Adipose tissue (tissue), 3 donors: ENCODE results near the gene GTSE1. TPM values are rescaled to one million over a fixed set of nuclear protein-coding genes. Genes with fewer than 3 reads are reported as not detected.
"Not testable (repeated sequence)": the region's sequence is repeated elsewhere in the genome, so short reads cannot be mapped to it uniquely, and the experiment has no call there.

Source experiments
- H3K27ac ChIP-seq: one replicate; pipeline ENCODE4 v1.5.1; 2013; ENCODE audit warnings: low read depth, low read length
- WGBS, 3 donors: extraction: QIAGEN DNeasy Blood & Tissue Kit; methylation state at CpG; one replicate each; pipeline ENCODE4 v1.1.7; 2013; 5-methylcytosine and 5-hydroxymethylcytosine counted together
- polyA plus RNA-seq, 3 donors: library from polyadenylated mRNA; stranded (reverse); fragments of 200-250 nt; gene quantifications; one replicate each; pipeline ENCODE4 v1.2.3, GENCODE V29; 2013
- donor health status: healthy with polysubstance abuse.
- donor health status: Bipolar disorder and iron deficiency.
- donor health status: healthy.

The GTSE1 gene
- polyA plus RNA-seq, 3 donors: 0.13 to 0.49 (median 0.34) TPM

DNA sequence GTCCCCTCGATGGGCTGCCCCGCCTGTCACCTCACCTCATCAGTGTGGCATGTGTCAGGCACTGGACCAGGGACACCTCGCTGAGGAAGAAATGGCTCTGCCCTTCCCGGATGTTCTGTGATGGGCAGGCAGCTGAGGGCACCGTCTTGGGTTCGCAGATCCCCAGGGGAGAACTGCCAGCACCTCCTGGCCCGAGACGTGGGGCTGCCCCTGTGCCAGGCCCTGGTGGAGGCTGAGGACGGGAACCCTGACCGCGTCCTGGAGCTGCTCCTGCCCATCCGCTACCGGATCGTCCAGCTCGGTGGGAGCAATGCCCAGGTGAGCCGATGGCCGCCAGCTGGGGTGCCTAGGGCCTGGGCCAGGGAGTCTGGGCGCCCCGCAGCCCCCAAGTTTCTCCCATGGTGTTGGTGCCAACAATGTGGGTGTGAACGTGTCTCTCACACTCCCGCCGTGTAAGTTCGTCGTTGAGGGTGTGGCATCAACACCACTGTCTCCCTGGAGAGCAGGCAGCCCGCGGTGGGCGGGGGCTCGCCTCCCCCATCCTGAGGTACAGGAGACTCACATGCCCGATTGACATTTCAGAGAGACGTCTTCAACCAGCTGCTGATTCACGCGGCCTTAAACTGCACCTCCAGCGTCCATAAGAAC is 7.3 kb upstream of the GTSE1 start:
- no peak overlapping the region for H3K27ac ChIP-seq

DNA sequence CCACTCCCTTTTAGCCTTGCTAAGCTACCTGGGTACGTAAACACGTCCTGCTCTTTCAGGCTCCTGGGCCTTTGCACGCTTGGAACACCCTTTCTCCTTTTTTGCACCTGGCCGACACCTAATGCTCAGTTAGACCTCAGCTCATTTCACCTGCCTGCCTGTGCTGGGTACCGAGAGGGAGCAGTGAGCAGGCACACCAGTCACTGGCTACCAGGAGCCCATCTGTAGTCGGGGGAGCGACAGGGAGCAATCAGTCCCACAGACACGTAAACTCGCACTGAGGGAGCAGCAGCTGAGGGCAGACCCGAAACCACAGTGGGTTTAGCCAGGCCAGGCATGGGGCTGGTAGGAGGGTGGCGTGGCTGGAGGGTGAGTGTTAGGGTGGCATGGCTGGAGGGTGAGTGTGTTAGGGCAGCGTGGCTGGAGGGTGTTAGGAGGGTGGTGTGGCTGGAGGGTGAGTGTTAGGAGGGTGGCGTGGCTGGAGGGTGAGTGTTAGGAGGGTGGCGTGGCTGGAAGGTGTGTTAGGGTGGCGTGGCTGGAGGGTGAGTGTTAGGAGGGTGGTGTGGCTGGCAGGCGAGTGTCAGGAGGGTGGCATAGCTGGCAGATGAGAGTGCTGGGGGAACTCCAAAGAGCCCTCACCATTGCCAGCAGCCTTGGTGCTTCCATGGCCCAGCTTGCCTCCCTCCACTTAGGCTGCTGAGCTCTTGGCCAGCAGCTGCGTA is 6.4 kb upstream of the GTSE1 start:
- no peak overlapping the region for H3K27ac ChIP-seq
- 93 to 94% (median 94%) methylated on average over 17 of the region's 17 CpGs for WGBS, 3 donors

More for the DNA sequence above, 7.3 kb upstream of the GTSE1 start:
- WGBS, 3 donors: 83 to 84% (median 84%) methylated on average over 33 of the region's 33 CpGs

DNA sequence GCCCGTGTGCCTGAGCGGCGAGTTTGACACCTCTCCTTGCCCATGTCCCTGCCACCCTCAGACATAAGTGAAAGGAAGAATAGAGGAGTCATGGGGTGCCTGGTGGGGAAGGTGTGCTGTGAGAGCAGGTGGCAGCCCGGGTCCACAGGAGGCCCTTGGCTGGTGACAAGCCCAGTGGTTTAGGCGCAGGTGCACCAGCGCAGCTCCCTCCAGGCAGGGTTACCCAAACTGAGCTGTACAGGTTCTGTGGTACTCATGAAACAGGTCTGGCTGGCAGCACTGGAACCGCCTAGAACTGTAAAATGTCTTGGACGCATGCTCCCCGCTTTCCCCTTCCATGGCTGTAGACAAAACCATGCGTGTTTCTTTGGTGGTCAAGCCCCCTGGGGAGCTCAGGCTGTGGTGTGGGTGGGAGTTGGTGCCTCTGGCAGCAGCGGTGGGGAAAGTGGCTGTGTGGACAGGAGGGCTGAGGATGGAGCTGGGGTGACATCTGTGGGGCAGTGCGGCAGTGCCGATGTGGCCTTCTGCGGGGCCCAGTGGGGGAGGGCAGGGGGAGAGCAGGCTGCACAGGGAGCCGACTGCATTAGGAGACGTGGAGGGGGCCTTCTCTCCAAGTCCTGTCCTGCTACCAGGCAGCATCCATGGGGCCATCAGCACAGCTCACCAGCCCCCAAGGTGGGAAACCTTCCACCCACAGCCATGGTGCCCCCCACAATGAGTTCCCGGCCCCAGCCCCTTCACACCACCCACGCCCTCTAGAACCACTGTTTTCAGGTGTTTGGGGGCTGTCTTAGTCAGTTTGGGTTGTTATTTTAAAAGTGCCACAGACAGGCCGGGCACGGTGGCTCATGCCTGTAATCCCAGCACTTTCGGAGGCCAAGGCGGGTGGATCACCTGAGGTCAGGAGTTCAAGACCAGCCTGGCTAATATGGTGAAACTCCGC is 5.6 kb upstream of the GTSE1 start:
- WGBS, 3 donors: 95 to 98% (median 96%) methylated on average over 22 to 23 of the region's 23 CpGs
- H3K27ac ChIP-seq: no peak overlapping the region

DNA sequence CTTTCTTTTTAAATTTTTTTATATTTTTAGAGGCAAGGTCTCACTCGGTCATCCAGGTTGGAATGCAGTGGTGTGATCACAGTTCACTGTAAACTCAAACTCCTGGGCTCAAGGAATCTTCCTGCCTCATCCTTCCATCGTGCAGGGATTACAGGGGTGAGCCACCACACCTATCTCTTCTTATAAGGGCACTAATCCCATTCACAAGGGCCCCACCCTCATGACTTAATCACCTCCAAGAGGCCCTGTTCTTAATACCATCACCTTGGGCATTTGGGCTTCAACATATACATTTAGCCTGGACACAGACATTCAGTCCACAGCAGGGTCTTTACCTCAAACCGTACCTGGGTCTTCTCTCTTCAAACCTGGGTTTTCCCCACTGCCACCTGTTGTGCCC is 4.5 kb upstream of the GTSE1 start:
- WGBS, 3 donors: 96 to 99% (median 97%) methylated on average over 3 of the region's 3 CpGs
- H3K27ac ChIP-seq: no peak overlapping the region

DNA sequence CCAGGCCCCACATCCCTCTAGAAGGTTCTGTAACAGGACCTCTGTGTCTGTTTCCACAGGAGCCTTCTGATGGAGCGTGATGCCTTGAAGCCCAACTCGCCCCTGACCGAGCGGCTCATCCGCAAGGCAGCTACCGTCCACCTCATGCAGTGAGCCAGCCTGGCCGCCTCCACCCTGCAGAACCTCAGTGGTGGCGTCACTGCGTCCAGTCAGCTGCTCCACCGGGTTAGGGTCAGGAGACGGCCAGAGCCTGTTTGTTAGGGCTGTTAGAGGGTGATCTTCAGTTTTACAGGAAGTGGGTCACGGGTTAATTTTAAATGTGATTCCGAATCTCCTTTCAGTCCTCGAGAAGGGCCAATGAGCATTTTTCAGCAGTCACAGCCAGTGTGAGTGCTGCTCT is 3.9 kb upstream of the GTSE1 start:
- WGBS, 3 donors: 84 to 93% (median 89%) methylated on average over 14 of the region's 14 CpGs
- H3K27ac ChIP-seq: no peak overlapping the region

DNA sequence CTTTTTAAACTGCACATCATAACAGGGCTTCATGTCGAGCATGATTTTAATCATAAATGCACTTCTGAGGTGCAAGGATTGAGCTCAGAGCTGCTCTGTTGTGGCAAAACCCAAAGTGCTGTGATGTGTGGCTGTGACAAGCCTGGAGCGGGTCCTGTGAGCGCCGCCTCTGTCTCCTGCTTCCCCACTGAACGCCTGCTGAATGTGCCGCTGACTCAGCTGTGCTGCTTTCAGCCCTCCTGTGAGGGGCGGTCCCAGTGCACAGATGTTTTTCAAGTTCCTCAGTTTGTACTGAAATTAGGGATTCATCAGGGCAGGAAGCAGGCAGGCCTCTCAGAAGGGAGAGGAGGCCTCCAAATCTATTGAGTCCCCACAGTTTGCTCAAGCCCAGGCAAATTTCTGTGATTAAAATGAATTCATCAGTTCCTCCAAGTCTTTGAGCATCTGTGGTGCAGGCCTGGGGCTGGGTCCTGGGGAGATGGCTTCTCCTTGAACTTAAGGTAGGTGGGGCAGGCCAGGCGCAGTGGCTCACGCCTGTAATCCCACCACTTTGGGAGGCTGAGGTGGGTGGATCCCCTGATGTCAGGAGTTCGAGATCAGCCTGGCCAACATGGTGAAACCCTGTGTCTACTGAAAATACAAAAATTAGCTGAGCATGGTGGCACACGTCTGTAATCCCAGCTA is 3.0 kb upstream of the GTSE1 start:
- H3K27ac ChIP-seq: no peak overlapping the region
- 63 to 89% (median 64%) methylated on average over 11 of the region's 11 CpGs for WGBS, 3 donors

DNA sequence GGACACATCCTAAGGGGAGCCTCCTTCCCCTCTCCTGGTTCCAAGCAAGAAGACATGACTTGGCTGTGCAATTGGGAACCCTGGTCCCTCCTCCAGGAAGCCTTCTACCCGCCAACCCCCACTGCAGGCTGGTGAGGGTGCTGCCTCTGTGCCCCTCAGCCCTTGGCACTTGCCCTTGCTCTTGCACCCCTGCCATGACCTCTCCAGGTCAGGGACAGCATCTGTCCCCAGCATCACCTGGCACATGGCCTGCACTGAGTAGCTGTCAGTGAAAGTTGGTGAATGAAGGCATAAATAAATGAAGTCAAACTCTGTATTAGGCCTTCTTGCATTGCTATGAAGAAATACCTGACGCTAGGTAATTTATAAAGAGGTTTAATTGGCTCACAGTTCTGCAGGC is 1.9 kb upstream of the GTSE1 start:
- no peak overlapping the region for H3K27ac ChIP-seq
- WGBS, 3 donors: 70 to 100% (median 79%) methylated on average over 2 of the region's 2 CpGs

DNA sequence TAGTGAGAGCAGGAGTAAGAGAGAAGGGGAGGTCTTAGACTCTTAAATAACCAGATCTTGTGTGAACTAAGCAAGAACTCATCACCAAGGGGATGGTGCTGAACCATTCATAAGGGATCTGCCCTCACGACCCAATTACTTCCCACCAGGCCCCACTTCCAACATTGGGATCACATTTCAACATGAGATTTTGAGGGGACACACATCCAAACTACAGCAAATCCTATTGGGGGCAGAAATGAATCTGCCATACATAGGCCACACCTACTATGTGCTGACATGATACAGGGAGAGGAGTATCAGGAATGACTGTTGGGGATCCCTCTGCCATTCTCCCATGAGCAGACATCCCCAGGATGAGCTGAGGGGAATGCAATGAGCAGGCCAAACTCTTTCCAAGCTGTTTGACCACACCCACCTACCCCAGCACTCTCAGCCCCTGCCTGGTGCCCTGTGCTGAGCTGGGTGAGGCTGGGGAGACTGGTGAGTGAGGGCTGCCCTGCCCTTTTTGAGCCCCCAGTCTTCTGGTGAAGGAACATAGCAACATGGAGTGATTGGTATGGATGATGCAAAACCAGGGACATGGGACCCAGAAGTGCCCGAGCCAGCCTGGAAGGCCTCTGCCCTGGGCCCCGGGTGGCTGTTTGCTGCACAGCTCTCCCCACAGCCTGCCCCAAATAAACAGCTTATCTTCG is 1.2 kb upstream of the GTSE1 start:
- WGBS, 3 donors: 75 to 88% (median 76%) methylated on average over 4 of the region's 4 CpGs
- H3K27ac ChIP-seq: no peak overlapping the region

DNA sequence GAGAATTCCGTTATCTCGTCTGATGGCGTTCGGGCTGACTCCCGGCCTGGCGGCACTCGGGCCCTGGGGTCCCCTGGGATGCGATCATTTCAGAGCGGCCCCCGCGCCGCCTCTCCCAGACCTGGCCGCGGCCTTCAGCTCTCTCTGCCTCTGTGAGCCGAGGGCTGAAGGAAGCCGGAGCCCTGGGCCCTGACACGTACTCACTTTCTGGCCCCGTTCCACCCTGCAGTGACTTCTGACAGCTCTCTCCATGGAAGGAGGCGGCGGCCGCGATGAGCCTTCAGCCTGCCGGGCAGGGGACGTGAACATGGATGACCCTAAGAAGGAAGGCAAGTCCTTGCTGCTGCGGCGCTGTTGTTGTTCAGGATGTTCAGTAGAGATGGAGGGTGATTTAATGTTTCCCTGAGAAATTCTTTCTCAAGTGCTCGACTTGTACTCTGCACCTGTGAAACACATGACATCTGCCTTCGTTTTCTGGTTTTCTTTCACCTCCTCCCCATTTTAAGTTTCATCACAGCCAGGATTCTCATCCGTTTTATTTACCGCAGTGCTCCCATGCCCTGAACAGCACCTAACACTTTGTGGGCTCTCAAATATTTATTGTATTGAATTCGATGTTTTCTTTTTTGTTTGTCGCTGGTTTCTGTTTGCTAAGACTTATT is 612 bp downstream of the GTSE1 start:
- WGBS, 3 donors: 5 to 7% (median 6%) methylated on average over 32 of the region's 32 CpGs

DNA sequence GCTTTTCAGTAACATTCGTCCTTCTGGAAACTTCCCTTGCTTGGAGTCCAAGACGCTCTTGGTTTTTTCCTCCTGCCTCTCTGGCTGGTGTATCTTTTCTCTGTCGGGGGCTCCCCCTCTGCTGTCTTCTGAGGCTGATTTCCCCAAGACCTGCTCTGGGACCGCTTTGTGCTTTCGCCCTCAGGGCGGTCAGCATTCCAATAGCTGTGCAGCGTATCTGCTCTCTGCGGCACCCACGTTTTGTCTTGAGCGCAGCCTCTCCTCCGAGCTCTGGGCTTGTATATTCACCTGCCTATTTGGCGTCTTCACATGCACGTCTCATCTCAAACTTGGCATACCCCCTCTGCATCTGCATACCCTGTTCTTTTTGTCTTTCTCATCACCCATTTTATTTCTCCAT is 2.4 kb downstream of the GTSE1 start:
- H3K27ac ChIP-seq: no peak overlapping the region
- WGBS, 3 donors: 97 to 98% (median 97%) methylated on average over 13 of the region's 13 CpGs

More for the DNA sequence above, 612 bp downstream of the GTSE1 start:
- H3K27ac ChIP-seq: no peak overlapping the region

DNA sequence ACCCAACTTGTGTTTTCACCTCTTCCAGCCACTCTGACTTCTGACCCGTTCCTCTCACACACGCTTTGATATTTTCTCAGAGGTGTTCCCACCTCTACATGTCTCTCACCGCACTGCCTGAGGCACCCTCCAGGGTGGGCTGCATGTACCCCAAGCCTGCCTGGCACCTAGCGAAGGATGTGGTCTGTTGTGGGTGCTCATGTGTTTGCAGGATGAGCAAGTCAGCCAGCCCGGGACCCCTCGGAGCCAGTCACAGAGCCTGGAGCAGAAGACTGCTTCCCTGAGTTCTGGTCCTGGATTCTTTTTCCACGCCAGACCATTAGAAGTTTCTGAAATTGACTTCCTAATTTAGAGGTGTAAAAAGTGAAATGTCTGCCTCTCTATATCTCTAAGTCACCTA is 3.8 kb downstream of the GTSE1 start:
- H3K27ac ChIP-seq: no peak overlapping the region
- 94 to 98% (median 97%) methylated on average over 7 of the region's 7 CpGs for WGBS, 3 donors

DNA sequence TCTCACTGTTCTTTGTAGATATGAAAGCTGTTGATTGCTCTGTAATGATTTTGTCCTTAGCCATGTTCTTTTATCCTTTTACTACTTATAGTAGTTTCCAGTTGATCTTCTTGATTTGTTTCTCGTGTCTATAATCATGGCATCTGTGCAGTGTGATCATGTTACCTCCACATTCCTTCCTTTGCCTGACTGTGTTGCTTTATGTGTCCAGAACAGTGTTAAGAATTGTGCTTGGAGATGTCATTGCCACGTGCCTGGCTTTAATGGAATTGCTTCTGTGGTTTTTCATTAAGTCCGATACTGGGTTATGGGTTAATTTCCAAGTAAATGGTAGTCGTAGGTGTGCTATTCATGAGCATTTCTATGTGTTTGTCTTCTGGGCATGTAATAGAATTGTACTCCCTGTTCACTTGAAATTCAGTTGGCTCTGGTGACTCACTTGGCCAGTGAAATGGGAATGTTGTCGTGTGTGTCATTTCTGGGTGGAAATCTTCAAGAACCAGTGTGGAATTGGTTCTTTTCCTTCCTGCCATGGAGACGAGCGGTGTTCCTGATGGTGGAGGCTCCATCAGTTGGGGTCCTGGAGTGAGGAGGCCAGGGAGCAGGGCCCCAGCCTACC is 6.8 kb downstream of the GTSE1 start:
- WGBS, 3 donors: 92 to 94% (median 92%) methylated on average over 7 of the region's 7 CpGs
- H3K27ac ChIP-seq: no peak overlapping the region

DNA sequence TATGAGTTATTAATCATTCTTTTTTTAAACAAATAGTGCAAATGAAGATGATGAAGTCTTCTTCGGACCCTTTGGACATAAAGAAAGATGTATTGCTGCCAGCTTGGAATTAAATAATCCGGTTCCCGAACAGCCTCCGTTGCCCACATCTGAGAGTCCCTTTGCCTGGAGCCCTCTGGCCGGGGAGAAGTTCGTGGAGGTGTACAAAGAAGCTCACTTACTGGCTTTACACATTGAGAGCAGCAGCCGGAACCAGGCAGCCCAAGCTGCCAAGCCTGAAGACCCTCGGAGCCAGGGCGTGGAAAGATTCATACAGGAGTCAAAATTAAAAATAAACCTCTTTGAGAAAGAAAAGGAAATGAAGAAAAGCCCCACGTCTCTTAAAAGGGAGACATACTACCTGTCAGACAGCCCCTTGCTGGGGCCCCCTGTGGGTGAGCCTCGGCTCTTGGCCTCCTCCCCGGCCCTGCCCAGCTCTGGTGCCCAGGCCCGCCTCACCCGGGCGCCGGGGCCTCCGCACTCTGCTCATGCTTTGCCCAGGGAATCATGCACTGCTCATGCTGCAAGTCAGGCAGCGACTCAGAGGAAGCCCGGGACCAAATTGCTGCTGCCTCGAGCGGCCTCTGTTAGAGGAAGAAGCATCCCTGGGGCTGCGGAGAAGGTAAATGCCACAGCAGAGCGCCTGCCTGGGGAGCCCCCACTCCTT is 11.8 kb downstream of the GTSE1 start:
- H3K27ac ChIP-seq: no peak overlapping the region
- WGBS, 3 donors: 88 to 94% (median 92%) methylated on average over 23 of the region's 23 CpGs

DNA sequence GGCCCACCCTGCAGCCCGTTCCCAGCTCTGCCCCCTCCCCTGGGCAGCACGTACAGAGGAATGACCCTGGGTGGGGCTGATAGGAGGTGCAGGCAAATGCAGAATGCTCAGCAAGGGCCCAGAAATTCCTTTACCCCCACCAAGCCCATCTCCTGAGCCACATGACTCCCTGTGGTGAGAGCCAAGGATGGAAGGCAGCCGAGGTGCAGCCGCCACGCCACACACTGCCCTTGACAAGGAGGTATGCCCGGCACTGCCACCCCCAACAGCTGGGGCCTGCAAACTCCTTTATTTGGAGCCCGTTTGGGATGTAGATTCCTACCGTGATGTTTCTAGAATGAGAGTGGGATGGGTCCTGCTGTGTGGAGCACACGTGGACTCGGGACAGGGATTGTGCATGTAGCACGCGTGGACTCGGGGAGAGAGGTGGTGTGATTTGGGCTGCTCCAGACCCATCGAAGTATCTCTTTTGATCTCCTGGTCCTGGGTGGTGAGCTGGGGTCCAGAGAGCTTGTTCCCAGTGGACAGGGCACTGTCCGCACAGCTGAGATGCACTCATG is 12.9 kb downstream of the GTSE1 start:
- no peak overlapping the region for H3K27ac ChIP-seq
- WGBS, 3 donors: 94 to 98% (median 95%) methylated on average over 12 to 15 of the region's 15 CpGs

DNA sequence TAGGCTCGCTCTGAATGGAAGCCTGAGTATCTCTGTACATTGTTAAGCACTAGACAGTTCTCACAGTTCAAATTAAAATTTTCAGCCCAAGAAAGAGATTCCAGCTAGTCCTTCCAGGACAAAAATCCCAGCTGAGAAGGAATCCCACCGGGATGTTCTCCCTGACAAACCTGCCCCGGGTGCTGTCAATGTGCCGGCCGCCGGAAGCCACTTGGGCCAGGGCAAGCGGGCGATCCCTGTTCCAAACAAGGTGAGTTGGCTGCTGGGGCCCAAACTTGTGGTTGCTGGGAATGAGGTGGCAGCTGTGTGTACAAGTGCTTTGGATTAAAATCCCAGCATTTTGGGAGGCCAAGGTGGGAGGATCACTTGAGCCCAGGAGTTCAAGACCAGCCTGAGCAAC is 15.4 kb downstream of the GTSE1 start:
- WGBS, 3 donors: 97 to 98% (median 98%) methylated on average over 8 of the region's 8 CpGs
- no peak overlapping the region for H3K27ac ChIP-seq

DNA sequence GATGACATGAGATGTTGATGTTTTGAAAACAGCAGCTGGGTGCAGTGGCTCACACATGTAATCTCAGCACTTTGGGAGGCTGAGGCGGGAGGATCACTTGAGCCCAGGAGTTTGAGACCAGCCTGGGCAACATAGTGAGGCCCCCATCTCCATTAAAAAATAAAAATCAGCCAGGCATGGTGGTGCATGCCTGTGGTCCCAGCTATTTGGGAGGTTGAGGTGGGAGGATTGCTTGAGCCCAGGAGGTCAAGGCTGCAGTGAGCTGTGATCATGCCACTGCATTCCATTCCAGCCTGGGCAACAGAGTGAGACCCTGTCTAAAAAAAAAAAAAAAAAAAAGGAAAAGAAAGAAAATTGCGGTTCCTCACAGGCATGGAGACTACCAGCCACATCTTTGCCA is 16.2 kb downstream of the GTSE1 start:
- not testable (repeated sequence) for H3K27ac ChIP-seq
- 97 to 100% (median 100%) methylated on average over 2 of the region's 2 CpGs for WGBS, 3 donors
